HuH-7.5 (cell line): ENCODE results near the gene INO80E.
"Not testable (repeated sequence)": the region's sequence is repeated elsewhere in the genome, so short reads cannot be mapped to it uniquely, and the experiment has no call there.

Source experiments
- DNase-seq: peaks from one replicate; pipeline ENCODE4 v3.0.0; 2011; ENCODE audit warnings: low spot score

The INO80E gene

DNA sequence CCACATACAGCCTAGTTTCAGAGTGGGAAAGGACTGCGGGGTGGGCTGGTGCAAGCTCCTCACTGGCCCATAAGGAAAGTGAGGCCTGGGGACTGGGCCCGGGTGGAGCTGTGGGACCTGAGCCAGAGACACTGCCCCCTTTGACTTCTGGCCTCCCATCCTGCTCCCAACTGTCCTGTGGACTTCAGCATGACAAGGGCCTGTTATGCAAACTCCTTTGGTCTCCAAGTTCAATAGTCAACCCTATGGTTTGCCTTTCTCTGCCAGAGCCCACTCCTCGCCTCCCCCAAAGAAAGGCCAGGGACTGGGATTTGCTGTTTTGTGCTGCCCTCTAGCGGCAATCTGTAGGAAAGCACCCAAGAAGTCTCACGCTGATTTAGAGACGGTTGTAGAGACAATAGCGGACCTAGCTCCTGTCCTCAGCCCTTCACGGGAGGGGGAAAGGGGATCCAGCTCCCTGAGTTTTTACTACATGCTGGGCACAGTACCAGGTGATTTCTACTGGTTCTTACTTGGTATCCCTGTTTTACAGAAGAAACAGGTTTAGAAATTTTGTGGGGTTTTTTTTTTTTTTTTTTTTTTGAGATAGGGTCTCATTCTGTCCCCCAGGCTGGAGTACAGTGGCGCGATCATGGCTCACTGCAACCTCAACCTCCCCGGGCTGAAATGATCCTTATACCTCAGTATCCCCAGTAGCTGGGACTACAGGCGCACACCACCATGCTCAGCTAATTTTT lies 36.2 kb downstream of the INO80E start:
- peak; percentile 63 for DNase-seq

DNA sequence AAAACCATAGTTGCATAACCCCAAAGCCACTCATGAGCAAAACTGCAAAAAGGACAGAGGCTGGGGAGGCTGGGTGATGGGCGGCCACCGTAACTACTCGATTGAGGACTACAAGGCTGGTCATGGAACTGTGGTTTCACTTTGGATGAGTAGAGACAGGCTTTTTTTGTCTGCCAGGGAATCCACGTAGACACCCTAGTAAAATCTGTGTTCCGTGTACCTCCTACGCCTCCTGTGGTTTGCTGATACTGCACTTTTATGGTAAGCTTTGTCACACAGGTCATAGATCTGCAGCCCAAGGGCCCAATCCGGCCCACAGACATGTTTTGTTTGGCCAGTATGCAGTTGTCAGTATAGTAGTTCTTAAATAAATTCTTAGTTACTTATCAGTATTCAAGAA lies 37.2 kb downstream of the INO80E start:
- no peak for DNase-seq

DNA sequence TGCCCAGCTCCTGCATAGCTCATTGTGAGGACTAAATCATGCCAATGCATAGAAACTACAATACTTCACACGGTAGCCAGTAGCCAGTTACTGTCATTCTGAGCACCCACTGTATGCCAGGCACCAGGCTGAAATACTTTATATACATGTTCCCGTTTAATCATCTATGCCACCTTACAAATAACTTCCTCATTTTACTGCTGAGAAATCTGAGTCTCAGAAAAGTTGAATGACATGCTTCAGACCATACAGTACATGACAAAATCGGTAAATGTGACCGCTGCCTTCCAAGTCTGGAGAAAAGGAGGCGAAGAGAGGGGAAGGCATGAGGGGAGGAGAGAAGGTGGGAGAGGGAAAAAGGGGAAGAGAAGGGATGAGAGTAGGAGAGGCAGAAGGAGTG lies 44.2 kb downstream of the INO80E start:
- no peak for DNase-seq

DNA sequence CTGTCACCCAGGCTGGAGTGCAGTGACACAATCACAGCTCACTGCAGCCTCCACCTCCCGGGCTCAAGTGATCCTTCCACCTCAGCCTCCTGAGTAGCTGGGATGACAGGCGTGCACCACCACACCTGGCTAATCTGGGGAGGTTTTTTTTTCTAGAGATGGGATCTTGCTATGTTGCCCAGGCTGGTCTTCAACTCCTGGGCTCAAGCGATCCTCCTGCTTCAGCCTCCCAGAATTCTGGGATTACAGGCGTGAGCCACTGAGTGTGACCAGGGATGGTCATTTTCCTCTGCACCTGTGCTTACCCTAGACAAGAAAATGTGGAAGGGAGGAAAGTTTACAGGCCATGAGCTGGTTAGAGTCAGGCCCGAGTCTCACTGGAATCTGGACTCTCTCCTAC lies 44.6 kb downstream of the INO80E start:
- DNase-seq, result not testable (repeated sequence)

DNA sequence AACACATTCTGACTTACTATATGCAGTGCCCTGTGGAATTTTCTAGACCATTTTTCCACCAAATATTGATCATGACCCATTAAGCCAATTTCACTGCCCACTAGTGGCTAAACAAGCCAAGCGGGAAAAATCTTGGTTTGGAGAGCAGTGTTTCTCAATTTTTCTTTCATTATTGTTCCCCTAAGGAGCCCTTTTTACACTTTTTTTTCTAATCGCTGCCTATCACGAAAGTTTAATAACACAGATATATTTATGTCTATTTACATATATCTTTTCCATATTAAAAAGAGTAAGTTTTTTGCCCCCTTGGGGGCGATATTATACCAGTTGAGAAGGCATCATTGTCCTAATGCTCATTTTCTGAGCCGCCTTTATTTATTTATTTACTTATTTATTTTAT lies 45.8 kb downstream of the INO80E start:
- no peak for DNase-seq

DNA sequence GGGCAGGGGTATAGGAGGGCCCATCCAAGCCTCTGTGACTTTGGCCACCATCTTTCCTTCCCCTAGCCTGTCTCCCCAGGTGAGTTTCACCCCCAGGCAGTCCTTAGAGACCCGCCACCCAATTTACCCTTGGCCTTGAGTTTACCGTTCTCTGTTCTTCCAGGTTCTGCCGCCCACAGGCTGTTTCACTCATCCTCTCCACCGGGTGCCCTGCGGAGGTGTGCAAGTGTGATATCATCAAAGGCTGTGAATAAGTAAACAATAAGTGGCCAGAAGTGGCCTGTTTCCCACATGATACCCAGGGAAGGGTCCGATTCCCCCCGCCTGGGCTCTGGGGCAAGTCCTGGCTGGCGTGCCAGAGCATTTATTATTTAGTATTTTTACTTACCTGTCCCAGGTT lies 50.1 kb downstream of the INO80E start:
- DNase-seq, result no peak

DNA sequence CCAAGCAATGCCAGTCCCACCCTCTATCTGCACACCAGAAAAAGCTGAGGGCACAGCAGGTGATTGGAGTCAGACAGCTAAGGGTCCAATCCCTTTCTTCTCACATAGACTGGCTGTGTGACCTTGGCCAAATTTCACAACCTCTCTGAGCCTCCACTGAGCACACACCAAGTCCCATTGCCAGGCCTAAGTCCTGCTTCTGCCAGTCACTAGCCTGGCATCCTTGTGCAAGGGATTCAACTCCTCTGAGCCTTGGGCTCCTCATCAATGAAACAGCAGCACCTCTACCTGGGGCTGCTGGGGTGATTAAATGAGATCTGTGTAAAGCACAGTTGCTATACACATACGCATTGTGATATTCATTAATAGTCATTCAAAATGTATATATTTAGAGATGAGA lies 50.5 kb downstream of the INO80E start:
- DNase-seq, result no peak

- no peak for DNase-seq
Observed at GRCh38 chr16:30049871-30050270, 53.8 kb downstream of the INO80E start.

DNA sequence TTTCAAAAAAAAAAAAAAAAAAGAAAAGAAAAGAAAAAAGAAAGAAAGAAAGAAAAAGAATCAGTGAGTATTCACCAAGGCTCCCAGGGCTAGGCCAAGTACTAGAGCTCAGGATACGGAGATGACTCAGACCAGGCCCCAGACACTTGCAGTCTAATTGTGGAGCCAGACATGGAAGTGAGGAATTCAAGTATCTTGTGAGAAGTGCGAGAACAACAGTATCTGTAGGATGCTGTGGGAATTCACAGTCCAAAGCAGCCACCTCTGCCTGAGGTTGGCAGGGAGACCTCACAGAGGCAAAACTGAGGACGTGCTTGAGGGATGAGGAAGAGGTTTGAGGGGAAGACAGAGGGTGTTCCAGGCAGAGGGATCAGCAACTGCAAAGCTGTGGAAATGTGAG lies 55.5 kb downstream of the INO80E start:
- no peak for DNase-seq

- DNase-seq, result peak; percentile 84
Observed at GRCh38 chr16:30052671-30053372, 56.8 kb downstream of the INO80E start.

DNA sequence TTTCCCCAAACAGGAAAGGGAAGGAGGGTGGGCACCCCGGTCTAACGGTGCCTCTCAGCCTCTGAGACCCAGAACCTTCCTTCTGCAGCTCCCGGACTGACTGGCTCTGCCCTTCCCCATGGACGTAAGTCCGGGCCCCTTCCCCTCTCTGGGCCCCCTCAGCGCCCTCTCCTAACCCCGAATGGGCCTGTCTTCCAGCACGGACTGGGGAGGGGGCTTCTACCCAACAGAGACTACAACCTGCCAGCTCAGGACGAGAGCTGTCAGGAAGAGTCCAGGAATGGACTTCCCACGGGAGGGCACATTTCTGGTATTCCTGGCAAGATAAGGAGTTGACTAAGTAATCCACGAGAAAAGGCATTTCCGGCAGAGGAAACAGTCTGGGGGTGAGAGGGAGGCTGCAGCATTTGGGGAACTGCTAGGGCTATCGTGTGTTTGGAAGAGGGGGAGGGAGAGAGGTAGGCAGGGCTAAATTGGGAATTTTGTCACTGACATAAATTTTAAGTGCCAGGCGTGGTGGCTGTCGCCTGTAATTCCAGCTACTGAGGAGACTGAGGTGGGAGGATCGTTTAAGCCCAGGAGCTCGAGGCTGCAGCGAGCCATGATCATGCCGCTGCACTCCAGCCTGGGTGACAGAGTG lies 57.5 kb downstream of the INO80E start:
- no peak for DNase-seq

DNA sequence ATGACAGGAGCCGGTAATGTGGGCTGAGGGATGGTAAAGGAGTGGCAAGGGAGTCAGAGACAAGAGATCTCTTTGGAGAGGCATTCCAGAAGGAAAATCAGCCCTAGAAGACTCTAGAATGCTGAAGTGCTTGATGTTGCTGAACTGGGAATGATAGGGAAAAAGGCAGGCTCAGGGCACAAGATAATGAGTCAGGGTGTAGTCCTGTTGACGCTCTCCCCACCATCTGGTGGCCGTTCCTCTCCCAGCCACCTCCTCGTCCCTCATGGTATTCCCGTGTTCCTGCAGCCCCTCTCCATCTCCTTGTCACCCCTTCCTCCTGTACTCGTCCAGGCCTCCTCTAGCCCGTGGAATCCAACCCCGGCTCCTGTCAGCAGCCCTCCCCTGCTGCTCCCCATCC lies 58.4 kb downstream of the INO80E start:
- no peak for DNase-seq

GRCh38 chr16:30054959-30055553 lies 59.0 kb downstream of the INO80E start:
- DNase-seq, result peak; percentile 75
